Activated T-cell treated with anti-CD3 and anti-CD28 coated beads, Interleukin-2, amount 50 U/mL, for 72 hours (primary cell): ENCODE data around the gene AFAP1. TPM values are rescaled to one million over a fixed set of nuclear protein-coding genes. Genes with fewer than 3 reads are reported as not detected.
A peak's percentile ranks its signal among the peaks of the same experiment; 100 is the strongest.

ENCODE experiments used
- ATAC-seq, 2 donors: fragments of 150-1000 bp; cut with Tn5 transposase; replicated peaks in 1 of 2; 2 replicates each; pipeline ENCODE4 v1.10.0; 2021; ENCODE audit warnings: moderate library complexity in 2 of 2, mild to moderate bottlenecking in 1 of 2
- DNase-seq, 2 donors: peaks; one replicate each; pipeline ENCODE4 v3.0.0; 2021 to 2022; ENCODE audit warnings: mixed read lengths in 1 of 2
- H3K27ac Mint-ChIP-seq: one replicate; pipeline ENCODE4 v1.8.0; 2022; ENCODE audit warnings: mild to moderate bottlenecking, moderate library complexity, mixed read lengths
- H3K27me3 Mint-ChIP-seq: one replicate; pipeline ENCODE4 v1.8.0; 2022; ENCODE audit warnings: low read depth, mixed read lengths
- H3K36me3 Mint-ChIP-seq, 2 donors: one replicate each; pipeline ENCODE4 v1.8.0; 2022; ENCODE audit warnings: mixed read lengths in 2 of 2, mild to moderate bottlenecking in 1 of 2; ENCODE audit not compliant: insufficient read depth in 2 of 2
- H3K4me1 Mint-ChIP-seq: one replicate; pipeline ENCODE4 v1.8.0; 2022; ENCODE audit warnings: low read depth, mixed read lengths
- H3K4me3 Mint-ChIP-seq, 2 donors: one replicate each; pipeline ENCODE4 v1.8.0; 2022; ENCODE audit warnings: mild to moderate bottlenecking in 2 of 2, mixed read lengths in 2 of 2, moderate library complexity in 2 of 2
- H3K9me3 Mint-ChIP-seq, 2 donors: one replicate each; pipeline ENCODE4 v1.8.0; 2022; ENCODE audit warnings: mixed read lengths in 2 of 2
- total RNA-seq, 2 donors: library from RNA; stranded (reverse); gene quantifications; one replicate each; pipeline ENCODE4 v1.2.3, GENCODE V29; 2022

AFAP1 gene
- total RNA-seq, 2 donors from 2014 or later = 30.6 to 49.3 TPM

DNA sequence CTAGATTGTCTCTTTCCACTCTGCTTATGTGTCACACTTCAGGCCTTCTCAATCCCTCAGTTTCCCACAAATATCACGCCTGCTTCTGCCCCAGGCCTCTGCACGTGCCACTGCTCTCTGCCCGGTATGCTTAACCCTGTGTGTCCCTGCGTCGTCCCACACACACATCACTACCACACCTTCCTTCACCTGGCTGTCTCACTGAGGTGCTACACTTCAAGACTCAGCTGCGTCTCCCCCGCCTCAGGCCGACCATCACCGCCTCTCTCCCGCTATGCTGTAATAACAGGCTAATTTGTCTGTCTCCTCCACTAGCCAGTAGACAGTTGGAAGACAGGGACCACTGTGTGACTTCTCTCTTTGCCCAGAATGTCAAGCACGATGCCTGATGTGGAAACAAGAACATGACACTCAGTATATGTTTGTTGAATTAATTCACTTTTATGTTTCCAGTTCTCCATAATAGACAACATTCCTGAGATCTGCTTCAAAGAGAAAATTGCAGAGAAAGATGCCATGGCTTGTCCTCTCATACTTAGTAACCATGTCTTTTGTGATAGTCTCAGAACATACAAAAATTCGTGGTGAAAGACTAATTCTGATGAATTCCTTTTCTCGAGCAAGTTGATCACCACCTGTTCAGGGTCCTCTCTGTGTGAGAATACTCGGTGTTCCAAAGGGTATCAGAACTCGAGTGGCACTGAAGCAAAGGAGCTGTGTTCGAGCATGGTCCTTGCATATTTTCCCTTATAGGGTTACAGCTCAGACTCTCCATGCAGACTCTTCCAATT lies 54.2 kb downstream of the AFAP1 start:
- ATAC-seq = no peak
- DNase-seq = no peak
- peaks cover 2 to 9% of the 10 kb centered on the region in 2 donors for H3K36me3 Mint-ChIP-seq
- no peak overlapping the region for H3K27ac Mint-ChIP-seq
- no peaks in the 10 kb centered on the region for H3K27me3 Mint-ChIP-seq
- no peak overlapping the region for H3K4me3 Mint-ChIP-seq
- H3K9me3 Mint-ChIP-seq = peaks cover 5% of the 10 kb centered on the region in 2 donors
- H3K4me1 Mint-ChIP-seq = no peaks in the 10 kb centered on the region

GRCh38 chr4:7880683-7881082 lies 59.0 kb downstream of the AFAP1 start:
- no peaks in the 10 kb centered on the region for H3K36me3 Mint-ChIP-seq
- no peaks in the 10 kb centered on the region for H3K27me3 Mint-ChIP-seq
- DNase-seq = no peak
- no peak overlapping the region for H3K27ac Mint-ChIP-seq
- peaks cover 21% of the 10 kb centered on the region for H3K4me1 Mint-ChIP-seq
- H3K4me3 Mint-ChIP-seq = no peak overlapping the region
- no peaks in the 10 kb centered on the region for H3K9me3 Mint-ChIP-seq
- no peak for ATAC-seq

DNA sequence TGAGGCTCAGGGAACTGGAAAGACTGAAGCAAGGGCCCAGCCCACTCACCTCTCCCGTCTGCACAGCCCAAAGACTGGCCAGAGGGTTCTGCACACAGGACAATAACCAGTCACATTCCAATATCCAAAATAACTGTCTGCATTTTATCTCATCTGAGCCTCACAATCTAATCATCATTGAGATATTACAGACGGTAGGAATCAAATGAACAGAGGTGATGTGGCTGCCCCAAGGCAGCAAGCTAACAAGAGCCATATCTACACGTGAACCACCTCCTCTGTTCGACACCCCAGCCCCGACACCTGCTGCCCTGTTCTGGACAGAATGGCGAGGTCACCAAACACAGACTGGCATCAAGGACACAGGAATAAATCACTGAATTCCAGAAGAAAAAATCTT lies 60.5 kb downstream of the AFAP1 start:
- Mint-ChIP-seq H3K27ac (no peak overlapping the region), H3K27me3 (no peaks in the 10 kb centered on the region), H3K4me1 (peaks cover 21% of the 10 kb centered on the region), H3K4me3 (no peak overlapping the region), H3K9me3 (no peaks in the 10 kb centered on the region), H3K36me3 (no peaks in the 10 kb centered on the region)
- ATAC-seq (no peak), DNase-seq (no peak)

DNA sequence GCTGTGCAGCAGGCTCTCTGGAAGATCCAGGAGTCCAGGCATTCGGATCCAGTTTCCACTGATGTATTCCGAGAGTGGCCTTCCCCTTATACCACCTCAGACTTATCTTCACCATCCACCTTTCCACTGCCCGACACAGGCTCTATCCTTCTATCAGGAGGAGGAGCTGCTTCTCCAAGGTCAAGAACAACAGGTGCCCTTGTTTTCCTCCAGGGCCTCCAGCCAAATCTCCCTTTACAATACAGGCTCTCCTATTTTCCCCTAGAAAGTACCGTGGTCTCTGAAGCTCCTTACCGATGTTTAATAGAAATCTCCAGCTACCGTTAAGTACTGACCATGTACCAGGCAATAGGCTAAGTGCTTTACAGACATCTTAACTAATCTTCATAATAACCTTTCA lies 61.3 kb downstream of the AFAP1 start:
- H3K27ac Mint-ChIP-seq = no peak overlapping the region
- H3K27me3 Mint-ChIP-seq = no peaks in the 10 kb centered on the region
- H3K36me3 Mint-ChIP-seq = no peaks in the 10 kb centered on the region
- no peaks in the 10 kb centered on the region for H3K9me3 Mint-ChIP-seq
- DNase-seq = no peak
- H3K4me1 Mint-ChIP-seq = peaks cover 21% of the 10 kb centered on the region
- no peak overlapping the region for H3K4me3 Mint-ChIP-seq
- ATAC-seq = no peak

GRCh38 chr4:7877176-7877575 lies 62.5 kb downstream of the AFAP1 start:
- Mint-ChIP-seq H3K4me3 (peak overlapping the region; percentile 50 to 89), H3K27ac (peak overlapping the region; percentile 89), H3K36me3 (no peaks in the 10 kb centered on the region), H3K4me1 (peaks cover 21% of the 10 kb centered on the region), H3K9me3 (no peaks in the 10 kb centered on the region), H3K27me3 (no peaks in the 10 kb centered on the region)
- ATAC-seq = no peak
- DNase-seq = no peak

DNA sequence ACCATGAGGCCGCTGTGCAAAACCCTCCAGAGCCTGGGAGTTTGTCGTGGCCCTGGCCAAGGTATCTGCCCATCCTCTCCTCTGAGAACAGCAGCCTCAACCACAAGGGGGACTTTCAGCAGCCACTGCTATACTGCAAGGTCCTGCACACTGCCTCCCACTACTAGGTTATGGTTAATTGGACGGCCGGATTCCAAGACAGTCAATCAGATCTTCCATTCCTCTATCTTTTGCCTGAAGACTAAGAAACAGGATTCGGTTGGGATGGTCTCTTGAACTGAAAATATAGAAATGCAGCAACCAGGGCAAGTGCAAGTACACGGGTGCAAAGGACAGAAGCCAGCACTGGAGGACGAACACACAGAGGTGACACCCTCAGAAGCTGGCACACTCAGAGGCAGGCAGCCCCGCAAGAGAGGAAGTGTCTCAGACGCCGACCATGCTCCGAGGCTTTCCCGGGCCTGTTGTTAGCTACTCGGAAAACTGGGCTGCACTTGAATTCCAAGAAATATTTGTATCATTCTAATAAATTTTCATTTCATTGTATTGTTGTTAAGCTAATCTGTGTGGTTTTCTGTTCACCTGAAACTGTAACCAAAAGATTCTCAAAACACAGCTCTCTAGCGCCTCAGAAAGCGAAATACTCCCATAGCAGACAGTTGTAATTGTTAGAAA lies 63.3 kb downstream of the AFAP1 start:
- peak overlapping the region; percentile 89 for H3K27ac Mint-ChIP-seq
- peaks cover 0 to 3% of the 10 kb centered on the region in 2 donors for H3K36me3 Mint-ChIP-seq
- peaks cover 0 to 1% of the 10 kb centered on the region in 2 donors for H3K9me3 Mint-ChIP-seq
- DNase-seq (peak; percentile 19 to 29), ATAC-seq (peak; percentile 72 to 84)
- H3K4me3 Mint-ChIP-seq = peak overlapping the region; percentile 50 to 89
- H3K27me3 Mint-ChIP-seq = no peaks in the 10 kb centered on the region
- peaks cover 21% of the 10 kb centered on the region for H3K4me1 Mint-ChIP-seq

DNA sequence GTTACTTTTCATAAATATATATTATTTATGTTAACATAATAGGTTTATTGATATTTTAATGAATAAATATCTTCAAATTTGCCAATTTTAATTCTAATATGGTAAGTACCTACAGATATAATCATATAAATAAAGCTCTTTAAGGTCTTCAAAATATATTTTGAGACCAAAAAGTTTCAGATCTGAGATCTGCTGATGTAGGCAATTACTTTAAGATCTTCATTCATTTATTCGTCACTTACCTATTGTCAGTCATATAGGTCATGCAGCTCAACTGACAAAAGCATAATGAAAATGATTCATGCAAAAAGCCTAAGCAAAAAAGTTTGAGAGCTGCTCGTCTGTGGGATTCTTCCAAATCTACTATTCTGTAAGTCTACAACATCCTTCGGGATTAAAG lies 64.8 kb downstream of the AFAP1 start:
- DNase-seq = no peak
- H3K27me3 Mint-ChIP-seq = no peaks in the 10 kb centered on the region
- peaks cover 0 to 3% of the 10 kb centered on the region in 2 donors for H3K36me3 Mint-ChIP-seq
- H3K27ac Mint-ChIP-seq = no peak overlapping the region
- no peak for ATAC-seq
- peaks cover 21% of the 10 kb centered on the region for H3K4me1 Mint-ChIP-seq
- peaks cover 0 to 1% of the 10 kb centered on the region in 2 donors for H3K9me3 Mint-ChIP-seq
- H3K4me3 Mint-ChIP-seq = no peak overlapping the region

DNA sequence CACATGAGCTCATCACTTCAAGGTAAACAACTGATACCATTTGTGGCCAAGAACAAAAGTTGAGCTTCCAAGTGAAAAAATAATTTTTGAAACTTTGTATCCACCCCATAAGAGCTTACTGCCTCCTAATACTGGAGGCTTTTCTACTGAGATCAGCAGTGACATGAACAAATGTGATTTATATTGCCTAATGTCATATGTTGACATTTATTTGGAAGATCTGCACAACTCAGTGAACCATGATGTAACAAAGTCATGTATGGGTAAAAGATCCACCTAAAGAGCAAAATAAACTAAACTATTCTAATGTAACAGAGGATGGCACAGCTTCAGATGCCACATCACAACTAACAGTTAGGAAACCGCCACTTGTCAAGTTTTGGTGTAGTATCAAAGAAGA lies 65.8 kb downstream of the AFAP1 start:
- H3K27ac Mint-ChIP-seq = no peak overlapping the region
- DNase-seq (no peak), ATAC-seq (no peak)
- peaks cover 0 to 1% of the 10 kb centered on the region in 2 donors for H3K9me3 Mint-ChIP-seq
- peaks cover 3 to 4% of the 10 kb centered on the region in 2 donors for H3K36me3 Mint-ChIP-seq
- no peak overlapping the region for H3K4me3 Mint-ChIP-seq
- H3K27me3 Mint-ChIP-seq = no peaks in the 10 kb centered on the region
- peaks cover 23% of the 10 kb centered on the region for H3K4me1 Mint-ChIP-seq

- H3K27ac Mint-ChIP-seq = no peak overlapping the region
- no peak for DNase-seq
- peaks cover 0 to 1% of the 10 kb centered on the region in 2 donors for H3K9me3 Mint-ChIP-seq
- peaks cover 31% of the 10 kb centered on the region for H3K4me1 Mint-ChIP-seq
- H3K27me3 Mint-ChIP-seq = no peaks in the 10 kb centered on the region
- peaks cover 6% of the 10 kb centered on the region in 2 donors for H3K36me3 Mint-ChIP-seq
- no peak for ATAC-seq
- H3K4me3 Mint-ChIP-seq = no peak overlapping the region
Measured at GRCh38 chr4:7872264-7872771, 67.3 kb downstream of the AFAP1 start.

- ATAC-seq = no peak
- Mint-ChIP-seq H3K27ac (no peak overlapping the region), H3K36me3 (peaks cover 6% of the 10 kb centered on the region in 2 donors), H3K4me1 (peaks cover 31% of the 10 kb centered on the region), H3K27me3 (no peaks in the 10 kb centered on the region), H3K4me3 (no peak overlapping the region), H3K9me3 (peaks cover 0 to 1% of the 10 kb centered on the region in 2 donors)
- no peak for DNase-seq
Measured at GRCh38 chr4:7871356-7871755, 68.3 kb downstream of the AFAP1 start.

DNA sequence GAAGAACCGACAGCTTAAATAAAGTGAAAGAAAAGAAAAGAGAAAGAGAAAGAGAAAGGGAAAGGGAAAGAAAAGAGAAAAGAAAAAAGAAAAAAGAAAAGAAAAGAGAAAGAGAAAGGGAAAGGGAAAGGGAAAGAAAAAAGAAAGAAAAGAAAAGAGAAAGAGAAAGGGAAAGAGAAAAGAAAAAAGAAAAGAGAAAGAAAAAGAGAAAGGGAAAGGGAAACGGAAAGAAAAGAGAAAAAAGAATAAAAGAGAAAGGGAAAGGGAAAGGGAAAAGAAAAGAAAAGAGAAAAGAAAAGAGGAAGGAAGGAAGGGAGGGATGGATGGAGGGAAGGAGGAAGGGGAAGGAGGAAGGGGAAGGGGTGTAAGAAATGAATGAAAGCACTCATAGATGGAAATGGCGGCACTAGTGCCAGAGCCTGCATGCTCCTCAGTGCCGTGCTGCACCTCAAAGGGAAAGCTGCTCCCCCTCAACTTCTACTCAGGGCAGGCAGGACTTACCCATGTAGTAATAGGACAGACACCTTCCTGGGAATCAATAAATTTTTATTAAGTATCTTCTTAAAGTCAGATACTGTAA lies 70.7 kb downstream of the AFAP1 start:
- no peak for DNase-seq
- ATAC-seq = no peak
- peak overlapping the region in 1 of 2 donors; percentile 63 for H3K4me3 Mint-ChIP-seq
- H3K36me3 Mint-ChIP-seq = peaks cover 8 to 10% of the 10 kb centered on the region in 2 donors
- peak overlapping the region; percentile 100 for H3K27ac Mint-ChIP-seq
- no peaks in the 10 kb centered on the region for H3K27me3 Mint-ChIP-seq
- H3K9me3 Mint-ChIP-seq = peaks cover 3 to 4% of the 10 kb centered on the region in 2 donors
- H3K4me1 Mint-ChIP-seq = peaks cover 30% of the 10 kb centered on the region

DNA sequence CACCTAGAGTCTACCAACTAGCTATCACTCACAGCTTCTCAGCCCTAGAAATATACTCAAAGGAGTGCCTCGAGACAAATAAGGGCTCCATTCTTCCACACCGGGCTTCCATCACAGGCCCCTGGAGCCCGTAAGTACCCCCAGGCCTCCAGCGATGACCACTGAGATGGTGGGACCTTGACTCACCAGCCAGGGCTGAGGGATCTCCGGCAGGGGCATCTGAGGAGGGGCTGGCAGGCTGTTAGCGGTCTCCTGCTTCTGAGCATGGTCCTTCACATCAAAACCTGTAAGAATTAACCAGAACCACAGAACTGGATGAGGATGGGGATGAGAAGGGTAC lies 71.3 kb downstream of the AFAP1 start:
- Mint-ChIP-seq H3K9me3 (peaks cover 6 to 7% of the 10 kb centered on the region in 2 donors), H3K36me3 (peaks cover 11 to 13% of the 10 kb centered on the region in 2 donors), H3K4me3 (peak overlapping the region in 1 of 2 donors; percentile 63), H3K27ac (peak overlapping the region; percentile 100), H3K27me3 (no peaks in the 10 kb centered on the region), H3K4me1 (peaks cover 34% of the 10 kb centered on the region)
- no peak for DNase-seq
- no peak for ATAC-seq
